ENCODE measurements around the gene MAN2C1.

GRCh38 chr15:75335313-75335704 lies 33.1 kb downstream of the MAN2C1 start:
- TF ChIP-seq ZNF211 (tag by site-specific recombination; IDR thresholded peaks at IDR 0.05; ENCODE audit: low read depth) (no peak), CTCF (tag by site-specific recombination; IDR thresholded peaks at IDR 0.05) (no peak), ZBTB8A (tag by site-specific recombination; IDR thresholded peaks at IDR 0.05) (no peak), GFI1B (tag by site-specific recombination; IDR thresholded peaks at IDR 0.05) (no peak), ZFP3 (tag by site-specific recombination; IDR thresholded peaks at IDR 0.05; ENCODE audit: low read depth) (no peak), ZXDB (tag by site-specific recombination; IDR thresholded peaks at IDR 0.05) (no peak), ZNF837 (tag by site-specific recombination; IDR thresholded peaks at IDR 0.05) (no peak), ZNF549 (tag by site-specific recombination; IDR thresholded peaks at IDR 0.05) (no peak), ZNF777 (tag by site-specific recombination; IDR thresholded peaks at IDR 0.05; ENCODE audit: borderline replicate concordance) (no peak), ZBTB11 (tag by site-specific recombination; conservative IDR thresholded peaks at IDR 0.05; ENCODE audit: low read depth) (no peak), ZNF138 (tag by site-specific recombination; IDR thresholded peaks at IDR 0.05; ENCODE audit: borderline replicate concordance) (no peak), ZNF16 (tag by site-specific recombination; IDR thresholded peaks at IDR 0.05; ENCODE audit: low read depth) (no peak), ZNF513 (tag by site-specific recombination; IDR thresholded peaks at IDR 0.05) (no peak)
- TF ChIP-seq, protein P1, sequence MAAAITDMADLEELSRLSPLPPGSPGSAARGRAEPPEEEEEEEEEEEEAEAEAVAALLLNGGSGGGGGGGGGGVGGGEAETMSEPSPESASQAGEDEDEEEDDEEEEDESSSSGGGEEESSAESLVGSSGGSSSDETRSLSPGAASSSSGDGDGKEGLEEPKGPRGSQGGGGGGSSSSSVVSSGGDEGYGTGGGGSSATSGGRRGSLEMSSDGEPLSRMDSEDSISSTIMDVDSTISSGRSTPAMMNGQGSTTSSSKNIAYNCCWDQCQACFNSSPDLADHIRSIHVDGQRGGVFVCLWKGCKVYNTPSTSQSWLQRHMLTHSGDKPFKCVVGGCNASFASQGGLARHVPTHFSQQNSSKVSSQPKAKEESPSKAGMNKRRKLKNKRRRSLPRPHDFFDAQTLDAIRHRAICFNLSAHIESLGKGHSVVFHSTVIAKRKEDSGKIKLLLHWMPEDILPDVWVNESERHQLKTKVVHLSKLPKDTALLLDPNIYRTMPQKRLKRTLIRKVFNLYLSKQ (tag by site-specific recombination; IDR thresholded peaks at IDR 0.05; ENCODE audit: borderline replicate concordance): no peak
